PC-3 (cell line): ENCODE measurements around the gene CHRND. TPM values are rescaled to one million over a fixed set of nuclear protein-coding genes. Genes with fewer than 3 reads are reported as not detected.

Source experiments
- ATAC-seq: fragments of 200-7000 bp; cut with Tn5 transposase; 2 replicates; pipeline ENCODE4 v1.9.1; 2020; ENCODE audit warnings: mild to moderate bottlenecking, moderate library complexity
- BruUV-seq: library from RNA; stranded (reverse); fragments of 400-500 nt; replicated peaks from 2 replicates; lab custom pipeline; 2021; lab: Mats Ljungman, UMichigan
- CTCF ChIA-PET: fragments of 300-600 bp; sonication (Branson Sonifier 250); formaldehyde crosslinking; loops from one replicate; lab custom pipeline; 2022; ENCODE audit warnings: antibody characterized with exemption; lab: Charles Lee
- POLR2A ChIA-PET: fragments of 300-600 bp; sonication (Branson Sonifier 250); formaldehyde crosslinking; loops from one replicate; lab custom pipeline; 2022; ENCODE audit warnings: antibody characterized with exemption; ENCODE audit not compliant: unreplicated experiment; lab: Charles Lee
- DNase-seq: peaks from one replicate; pipeline ENCODE4 v3.0.0-alpha.2; 2015
- H2AFZ ChIP-seq: fragments of 300-600 bp; sonication (generic); 2 replicates; pipeline ENCODE4 v1.6.0; 2016; ENCODE audit warnings: antibody characterized with exemption, low read length
- H3F3A ChIP-seq: fragments of 300-600 bp; sonication (generic); one replicate; pipeline ENCODE4 v1.6.0; 2017; ENCODE audit warnings: antibody characterized with exemption, low read length, control low read depth, mild to moderate bottlenecking; ENCODE audit not compliant: unreplicated experiment
- H3K27ac ChIP-seq: fragments of 300-600 bp; sonication (generic); 2 replicates; pipeline ENCODE4 v1.5.1; 2016; ENCODE audit warnings: mild to moderate bottlenecking, low read length
- H3K27me3 ChIP-seq: fragments of 300-600 bp; sonication (generic); 2 replicates; pipeline ENCODE4 v1.6.1; 2016; ENCODE audit warnings: low read length, mixed read lengths
- H3K36me3 ChIP-seq: fragments of 300-600 bp; sonication (generic); 2 replicates; pipeline ENCODE4 v1.6.1; 2016; ENCODE audit warnings: low read depth, mixed run types, low read length, mixed read lengths
- H3K4me1 ChIP-seq: fragments of 300-600 bp; sonication (generic); 2 replicates; pipeline ENCODE4 v1.5.1; 2016; ENCODE audit warnings: low read length; ENCODE audit not compliant: insufficient read depth
- H3K4me2 ChIP-seq: fragments of 300-600 bp; sonication (generic); 2 replicates; pipeline ENCODE4 v1.6.0; 2016; ENCODE audit warnings: low read length
- H3K4me3 ChIP-seq: fragments of 300-600 bp; sonication (generic); 2 replicates; pipeline ENCODE4 v1.5.1; 2016; ENCODE audit warnings: mild to moderate bottlenecking, low read length, mixed read lengths
- H3K79me2 ChIP-seq: fragments of 300-600 bp; sonication (generic); 2 replicates; pipeline ENCODE4 v1.6.1; 2017; ENCODE audit warnings: low read length, mixed read lengths
- H3K9ac ChIP-seq: fragments of 300-600 bp; sonication (generic); 2 replicates; pipeline ENCODE4 v1.6.0; 2016; ENCODE audit warnings: mild to moderate bottlenecking, low read length
- H3K9me2 ChIP-seq: fragments of 300-600 bp; sonication (generic); replicated peaks from 2 replicates; pipeline ENCODE4 v1.6.1; 2016; ENCODE audit warnings: mixed run types, low read length, mixed read lengths
- H3K9me3 ChIP-seq: fragments of 300-600 bp; sonication (generic); 2 replicates; pipeline ENCODE4 v1.6.1; 2016; ENCODE audit warnings: low read length, mixed read lengths
- H4K20me1 ChIP-seq: fragments of 300-600 bp; sonication (generic); 2 replicates; pipeline ENCODE4 v1.6.1; 2016; ENCODE audit warnings: low read length, mixed read lengths
- CTCF ChIP-seq: fragments of 300-600 bp; sonication (generic); conservative IDR thresholded peaks from 2 replicates; pipeline ENCODE4 v1.5.1; 2017; ENCODE audit warnings: antibody characterized with exemption, low read depth, mild to moderate bottlenecking, low read length
- EZH2 ChIP-seq: fragments of 300-600 bp; sonication (generic); IDR thresholded peaks from one replicate; pipeline ENCODE4 v1.6.1; 2017; ENCODE audit warnings: antibody characterized with exemption, mild to moderate bottlenecking, low read length; ENCODE audit not compliant: unreplicated experiment
- EZH2phosphoT487 ChIP-seq: fragments of 300-600 bp; sonication (generic); IDR thresholded peaks from 2 replicates; pipeline ENCODE4 v1.6.1; 2018; ENCODE audit warnings: mild to moderate bottlenecking, antibody characterized with exemption, low read length, borderline replicate concordance
- intact Hi-C: fragments of 100-400 bp; cut with micrococcal nuclease; formaldehyde crosslinking; loops from 2 replicates; pipeline ENCODE4 v1.9.0; 2023
- total RNA-seq: library from RNA; depleted of rRNA; stranded (reverse); fragments of >200 nt; gene quantifications from 2 replicates; pipeline ENCODE4 v1.2.3, GENCODE V29; 2014

Gene CHRND
- total RNA-seq, 1 experiment from 2014 or later: not detected

- POLR2A ChIA-PET: no interaction called here
- Histone ChIP-seq H3K4me2 (no peak overlapping the region), H3K27me3 (no peaks in the 10 kb centered on the region), H3F3A (no peaks in the 10 kb centered on the region), H3K9me3 (no peaks in the 10 kb centered on the region), H2AFZ (no peak overlapping the region), H3K9me2 (no peaks in the 10 kb centered on the region), H3K9ac (no peak overlapping the region), H3K4me1 (no peaks in the 10 kb centered on the region), H3K27ac (no peak overlapping the region), H3K36me3 (no peaks in the 10 kb centered on the region), H3K79me2 (no peaks in the 10 kb centered on the region), H4K20me1 (no peaks in the 10 kb centered on the region), H3K4me3 (no peak overlapping the region)
- intact Hi-C loops: no loop called here
- no TSS peak for BruUV-seq
- peak; percentile 14; the same call in 1 of the 2 replicates for ATAC-seq
- DNase-seq: no peak
- TF ChIP-seq EZH2phosphoT487 (no peak), CTCF (no peak), EZH2 (no peak)
- CTCF ChIA-PET: no interaction called here
Observed at GRCh38 chr2:232541195-232541960, 15.4 kb downstream of the CHRND start.

GRCh38 chr2:232541961-232542714, 16.2 kb downstream of the CHRND start:
- no peaks in the 10 kb centered on the region for H3K9me2 ChIP-seq
- H4K20me1 ChIP-seq: no peaks in the 10 kb centered on the region
- intact Hi-C loops: no loop called here
- no peak for ATAC-seq
- H3K4me3 ChIP-seq: no peak overlapping the region
- no peaks in the 10 kb centered on the region for H3K36me3 ChIP-seq
- no TSS peak for BruUV-seq
- no peaks in the 10 kb centered on the region for H3K9me3 ChIP-seq
- H3F3A ChIP-seq: no peaks in the 10 kb centered on the region
- CTCF ChIA-PET: no interaction called here
- H3K27me3 ChIP-seq: no peaks in the 10 kb centered on the region
- no peak overlapping the region for H2AFZ ChIP-seq
- POLR2A ChIA-PET: no interaction called here
- H3K79me2 ChIP-seq: peaks cover 4% of the 10 kb centered on the region; the same call in 1 of the 2 replicates
- no peak overlapping the region for H3K4me2 ChIP-seq
- TF ChIP-seq EZH2phosphoT487: no peak
- no peak for TF ChIP-seq CTCF
- no peak for TF ChIP-seq EZH2
- H3K9ac ChIP-seq: no peak overlapping the region
- no peaks in the 10 kb centered on the region for H3K4me1 ChIP-seq
- no peak overlapping the region for H3K27ac ChIP-seq
- no peak for DNase-seq
